Measurements from ENCODE around the gene P4HB. TPM values are rescaled to one million over a fixed set of nuclear protein-coding genes. Genes with fewer than 3 reads are reported as not detected.

Gene P4HB
- total RNA-seq, 1 experiment from 2014 or later: 759 TPM

DNA sequence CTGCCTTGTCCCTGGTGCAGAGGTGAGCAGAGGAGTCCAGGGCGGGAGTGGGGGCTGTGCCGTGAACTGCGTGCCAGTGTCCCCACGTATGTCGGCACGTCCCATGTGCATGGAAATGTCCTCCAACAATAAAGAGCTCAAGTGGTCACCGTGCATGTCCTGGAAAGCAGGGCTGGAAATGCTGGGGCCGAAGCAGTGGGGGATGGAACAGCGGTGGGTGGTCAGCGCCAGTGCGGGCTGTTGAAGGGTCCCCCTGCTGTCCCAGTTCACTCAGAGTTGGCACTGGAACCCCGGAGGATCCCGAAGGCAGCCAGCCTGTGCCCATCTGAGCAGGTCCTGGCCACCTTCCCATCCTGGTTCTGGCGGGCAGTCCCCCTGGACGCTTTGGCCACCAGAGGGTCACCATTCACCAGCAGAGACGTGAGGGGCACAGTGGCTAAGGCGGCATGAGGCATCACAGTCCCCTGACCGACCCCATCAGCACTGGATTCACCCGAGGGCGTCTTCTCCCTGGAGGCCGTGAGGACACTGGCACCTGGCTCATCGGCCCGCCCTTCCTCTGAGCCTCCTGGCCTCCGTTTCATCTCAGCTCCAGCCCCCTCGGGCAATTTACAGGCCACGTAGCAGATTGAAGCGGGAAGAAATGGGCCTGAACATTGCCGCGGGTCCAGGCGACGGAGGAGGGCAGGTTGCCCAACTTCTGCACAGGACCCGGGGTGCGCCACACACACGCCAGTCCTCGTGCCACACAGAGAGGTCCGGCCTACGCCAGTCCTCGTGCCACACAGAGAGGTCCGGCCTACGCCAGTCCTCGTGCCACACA, 46.3 kb downstream of the P4HB start:
- H3K4me1 ChIP-seq (ENCODE audit: control insufficient read depth, insufficient read depth, low read length): peaks cover 4% of the 10 kb centered on the region
- CTCF ChIA-PET: no interaction called here

GRCh38 chr17:81813371-81813684, 47.0 kb downstream of the P4HB start:
- Histone ChIP-seq H3K27ac (ENCODE audit: low read length) (no peak overlapping the region), H3K27me3 (ENCODE audit: control insufficient read depth, insufficient read depth, low read length) (no peaks in the 10 kb centered on the region), H3K36me3 (ENCODE audit: control insufficient read depth, insufficient read depth, low read length) (no peaks in the 10 kb centered on the region), H3K4me3 (ENCODE audit: low read depth in 2 of 2, low read length in 2 of 2) (no peak overlapping the region), H3K4me1 (ENCODE audit: control insufficient read depth, insufficient read depth, low read length) (peaks cover 4% of the 10 kb centered on the region), H3K9me3 (ENCODE audit: control insufficient read depth, insufficient read depth, low read depth, low read length) (no peaks in the 10 kb centered on the region)
- no TSS peak for BruUV-seq (replicated peaks)
- ChIA-PET CTCF (no interaction called here), POLR2A (no interaction called here)
- in situ Hi-C loops (cut with HindIII; ENCODE audit: low pct_unique_long_range_greater_than_20kb, low sequenced_read_pairs) (no loop called here), intact Hi-C loops (cut with micrococcal nuclease; ENCODE audit: unreplicated experiment) (no loop called here)
- DNase-seq (ENCODE audit: low read depth, low spot score) (no peak), ATAC-seq (no peak)
- TF ChIP-seq POLR2AphosphoS5 (IDR thresholded peaks at IDR 0.05; ENCODE audit: low read depth, low read length) (no peak), SIN3A (IDR thresholded peaks at IDR 0.05; ENCODE audit: borderline replicate concordance, insufficient read depth, low read depth, low read length) (no peak), TCF7L2 (IDR thresholded peaks at IDR 0.05; ENCODE audit: low read depth, low read length) (no peak), REST (IDR thresholded peaks at IDR 0.05; ENCODE audit: insufficient read depth in 1 of 2, low read depth in 2 of 2, low read length in 1 of 2) (no peak)
- TF ChIP-seq, protein P1, sequence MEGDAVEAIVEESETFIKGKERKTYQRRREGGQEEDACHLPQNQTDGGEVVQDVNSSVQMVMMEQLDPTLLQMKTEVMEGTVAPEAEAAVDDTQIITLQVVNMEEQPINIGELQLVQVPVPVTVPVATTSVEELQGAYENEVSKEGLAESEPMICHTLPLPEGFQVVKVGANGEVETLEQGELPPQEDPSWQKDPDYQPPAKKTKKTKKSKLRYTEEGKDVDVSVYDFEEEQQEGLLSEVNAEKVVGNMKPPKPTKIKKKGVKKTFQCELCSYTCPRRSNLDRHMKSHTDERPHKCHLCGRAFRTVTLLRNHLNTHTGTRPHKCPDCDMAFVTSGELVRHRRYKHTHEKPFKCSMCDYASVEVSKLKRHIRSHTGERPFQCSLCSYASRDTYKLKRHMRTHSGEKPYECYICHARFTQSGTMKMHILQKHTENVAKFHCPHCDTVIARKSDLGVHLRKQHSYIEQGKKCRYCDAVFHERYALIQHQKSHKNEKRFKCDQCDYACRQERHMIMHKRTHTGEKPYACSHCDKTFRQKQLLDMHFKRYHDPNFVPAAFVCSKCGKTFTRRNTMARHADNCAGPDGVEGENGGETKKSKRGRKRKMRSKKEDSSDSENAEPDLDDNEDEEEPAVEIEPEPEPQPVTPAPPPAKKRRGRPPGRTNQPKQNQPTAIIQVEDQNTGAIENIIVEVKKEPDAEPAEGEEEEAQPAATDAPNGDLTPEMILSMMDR (IDR thresholded peaks at IDR 0.05): no peak

More for the DNA sequence above, 46.3 kb downstream of the P4HB start:
- no peaks in the 10 kb centered on the region for H3K36me3 ChIP-seq (ENCODE audit: control insufficient read depth, insufficient read depth, low read length)
- no peaks in the 10 kb centered on the region for H3K27me3 ChIP-seq (ENCODE audit: control insufficient read depth, insufficient read depth, low read length)
- no peak for DNase-seq (ENCODE audit: low read depth, low spot score)
- no peak for ATAC-seq
- BruUV-seq (replicated peaks): no TSS peak
- POLR2A ChIA-PET: no interaction called here
- intact Hi-C loops (cut with micrococcal nuclease; ENCODE audit: unreplicated experiment) (no loop called here), in situ Hi-C loops (cut with HindIII; ENCODE audit: low pct_unique_long_range_greater_than_20kb, low sequenced_read_pairs) (no loop called here)
- H3K27ac ChIP-seq (ENCODE audit: low read length): no peak overlapping the region
- no peaks in the 10 kb centered on the region for H3K9me3 ChIP-seq (ENCODE audit: control insufficient read depth, insufficient read depth, low read depth, low read length)
- no peak overlapping the region for H3K4me3 ChIP-seq (ENCODE audit: low read depth in 2 of 2, low read length in 2 of 2)
- no peak for TF ChIP-seq REST (IDR thresholded peaks at IDR 0.05; ENCODE audit: insufficient read depth in 1 of 2, low read depth in 2 of 2, low read length in 1 of 2)
- no peak for TF ChIP-seq POLR2AphosphoS5 (IDR thresholded peaks at IDR 0.05; ENCODE audit: low read depth, low read length)
- no peak for TF ChIP-seq SIN3A (IDR thresholded peaks at IDR 0.05; ENCODE audit: borderline replicate concordance, insufficient read depth, low read depth, low read length)
- no peak for TF ChIP-seq TCF7L2 (IDR thresholded peaks at IDR 0.05; ENCODE audit: low read depth, low read length)
- TF ChIP-seq, protein P1 (IDR thresholded peaks at IDR 0.05): no peak
